Activated T-cell treated with anti-CD3 and anti-CD28 coated beads for 48 hours (primary cell): ENCODE results near the gene TSPO2.
A peak's percentile ranks its signal among the peaks of the same experiment; 100 is the strongest.

ENCODE experiments used
- DNase-seq: peaks from one replicate; pipeline ENCODE4 v3.0.0-alpha.2; 2020; ENCODE audit warnings: low read depth

TSPO2 gene

DNA sequence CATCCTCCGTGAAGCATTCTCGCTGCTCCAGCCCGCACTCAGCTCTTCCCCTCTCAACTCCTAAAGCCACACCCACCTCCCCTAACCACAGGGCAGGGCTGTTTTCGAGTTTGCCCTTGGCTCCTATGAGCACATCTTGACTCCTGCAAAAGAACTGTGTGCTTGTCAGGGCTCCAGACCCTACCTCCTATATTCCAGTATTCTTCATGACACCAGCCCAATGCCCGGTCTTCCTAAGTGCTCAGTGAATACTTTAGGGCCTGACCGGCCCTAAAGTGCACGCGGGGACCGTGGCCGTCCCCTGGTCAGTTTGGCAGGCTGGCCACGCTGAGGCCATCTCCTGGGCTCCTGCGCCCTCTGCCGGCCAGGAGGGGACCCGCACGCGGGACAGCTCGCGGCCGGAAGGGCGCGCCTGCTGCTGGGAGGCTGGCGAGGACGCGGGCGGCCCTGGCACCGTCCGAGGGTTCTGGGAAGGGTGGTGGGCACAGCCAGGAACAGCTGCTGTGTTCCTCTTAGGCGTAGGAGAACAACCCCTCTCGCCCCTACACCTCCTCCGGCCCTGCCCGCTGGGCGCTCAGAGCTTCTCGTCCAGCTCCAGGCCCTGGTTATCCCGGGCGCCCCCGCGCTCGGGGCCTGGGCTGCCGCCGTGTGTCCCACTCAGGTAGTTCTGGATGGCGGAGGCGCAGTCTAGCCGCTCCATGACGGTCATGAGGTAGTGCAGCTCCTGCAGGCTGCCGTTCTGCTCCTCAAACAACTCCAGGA is 14.3 kb upstream of the TSPO2 start:
- DNase-seq = peak; percentile 77

DNA sequence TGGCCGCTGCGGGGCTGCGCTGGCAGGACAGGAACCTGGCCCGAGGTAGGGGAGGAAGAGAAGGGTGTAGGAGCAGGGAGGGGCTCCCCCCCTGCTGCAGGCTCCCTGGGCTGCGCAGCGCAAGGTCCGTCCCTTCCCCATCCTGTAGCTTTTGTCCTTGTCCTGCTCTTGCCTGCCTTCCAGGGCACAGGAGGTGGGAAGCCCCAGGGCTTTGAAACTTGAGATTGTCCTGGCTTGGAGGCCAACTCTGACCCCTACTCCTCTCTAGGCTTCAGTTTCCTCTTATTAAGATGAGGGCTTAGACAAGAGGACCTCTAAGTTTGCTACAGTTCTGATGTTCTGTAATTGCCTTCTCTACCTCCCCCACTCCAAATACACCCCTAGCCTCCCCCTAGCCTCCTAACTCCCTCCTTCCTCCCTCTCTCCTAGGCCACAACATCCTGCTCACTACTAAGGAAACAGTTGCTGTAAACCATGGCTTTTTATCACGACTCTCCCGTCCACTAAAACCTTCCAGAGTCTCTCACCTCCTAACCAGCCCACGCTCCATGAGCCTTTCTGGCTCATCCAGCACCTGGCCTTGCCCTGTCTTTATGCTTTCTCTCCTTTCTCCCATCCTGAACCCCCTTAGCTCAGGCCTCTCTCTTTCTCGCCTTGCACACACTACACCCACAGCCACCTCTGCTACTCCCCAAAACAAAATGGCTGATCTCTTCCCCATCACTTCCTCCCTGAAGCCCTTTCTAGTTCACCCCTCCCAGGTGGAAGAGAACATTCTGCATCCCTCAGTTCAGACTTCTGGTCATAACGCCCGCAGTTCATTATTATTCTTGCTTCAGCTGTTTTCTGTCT is 13.5 kb upstream of the TSPO2 start:
- DNase-seq = no peak

DNA sequence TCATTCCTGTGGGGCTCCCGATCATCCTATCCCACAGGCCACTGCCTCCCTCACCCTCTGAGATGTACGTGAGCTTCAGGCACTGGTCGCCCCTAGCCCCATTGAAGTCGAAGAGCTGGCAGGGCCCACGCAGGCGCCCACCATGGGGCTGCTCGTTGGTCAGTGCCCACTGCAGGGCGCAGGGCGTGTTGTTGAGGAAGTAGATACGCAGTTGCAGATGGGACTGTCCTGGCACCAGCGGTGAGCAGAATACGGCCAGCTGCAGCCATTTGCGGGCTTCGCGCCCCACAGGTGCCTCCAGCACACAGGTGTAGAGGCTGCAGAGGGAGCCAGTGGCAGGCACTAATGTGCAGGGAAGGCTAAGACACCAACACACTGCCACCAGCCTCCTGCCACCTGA is 9.4 kb upstream of the TSPO2 start:
- DNase-seq = no peak

DNA sequence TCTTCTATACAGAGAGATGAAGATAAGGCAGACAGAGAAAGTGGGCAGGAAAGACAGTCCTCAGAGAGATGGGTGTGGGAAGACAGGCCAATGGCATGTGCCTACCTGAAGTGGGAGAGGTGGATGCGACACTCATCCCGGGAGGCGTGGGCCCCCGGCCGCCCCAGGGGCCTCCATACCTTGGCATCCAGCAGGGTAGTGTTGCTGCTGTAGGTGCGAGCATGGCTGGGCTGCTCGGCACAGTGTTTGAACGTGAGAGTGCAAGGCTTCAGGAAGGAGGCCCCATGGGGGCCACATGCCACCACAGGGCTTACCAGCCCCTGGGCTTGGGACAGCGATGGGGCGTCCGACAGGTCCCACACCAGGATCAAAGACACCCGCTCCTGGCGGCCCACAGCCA is 8.5 kb upstream of the TSPO2 start:
- no peak for DNase-seq

DNA sequence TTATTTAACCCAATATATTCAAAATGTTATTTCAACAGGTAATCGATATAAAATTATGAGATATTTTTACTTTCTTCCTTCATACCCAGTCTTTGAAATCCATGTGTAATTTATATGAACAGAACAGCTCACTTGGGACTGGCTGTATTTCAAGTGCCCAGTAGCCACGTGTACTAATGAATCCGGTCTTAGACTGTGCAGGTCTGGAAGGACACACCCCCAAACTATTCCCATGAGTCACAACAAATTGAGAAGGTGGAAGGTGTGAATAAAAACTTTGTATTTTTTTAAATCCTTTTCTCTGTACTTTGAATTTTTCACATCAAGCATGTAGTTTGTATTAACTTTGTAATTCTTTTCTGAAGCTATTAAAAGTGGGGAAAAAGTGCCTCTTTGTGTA is 6.1 kb upstream of the TSPO2 start:
- DNase-seq = no peak

- no peak for DNase-seq
Measured at GRCh38 chr6:41036601-41037000, 5.7 kb upstream of the TSPO2 start.

DNA sequence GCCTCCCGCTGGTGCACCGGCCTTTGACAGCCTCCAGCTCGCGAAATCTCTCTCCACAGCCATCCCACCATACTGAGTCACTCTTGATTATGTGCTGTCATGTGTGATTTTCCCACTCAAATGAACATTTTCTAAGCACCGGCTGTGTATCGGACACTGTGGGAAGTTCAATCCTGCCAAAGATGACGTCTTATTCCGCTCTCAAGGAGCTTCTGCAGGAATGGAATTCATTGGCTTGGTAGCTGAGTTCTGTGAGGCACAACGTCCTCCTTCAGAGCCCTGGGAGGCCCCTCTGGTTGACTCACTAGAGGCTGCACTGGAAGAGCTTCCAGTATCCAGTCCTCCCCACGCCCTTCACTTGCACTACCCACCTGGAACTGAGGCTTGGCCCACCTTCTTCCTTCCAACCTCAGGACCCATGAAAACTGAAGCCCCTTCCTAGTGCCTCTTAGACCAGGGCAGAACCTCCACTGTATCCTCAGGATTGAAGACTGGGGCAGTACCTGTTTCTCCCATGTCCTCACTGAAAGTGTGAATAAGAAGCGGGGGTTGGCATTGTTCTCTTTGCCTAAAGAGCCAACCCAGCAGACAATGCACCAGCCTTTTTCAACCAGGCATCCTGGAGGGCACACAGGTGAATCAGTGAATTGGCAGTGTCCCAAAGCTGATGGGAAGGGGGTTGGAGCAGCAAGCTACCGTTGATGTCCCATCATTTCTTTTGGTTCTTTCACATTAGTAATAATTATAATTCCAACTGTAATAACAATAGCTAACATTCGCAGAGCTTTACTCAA is 5.0 kb upstream of the TSPO2 start:
- no peak for DNase-seq

DNA sequence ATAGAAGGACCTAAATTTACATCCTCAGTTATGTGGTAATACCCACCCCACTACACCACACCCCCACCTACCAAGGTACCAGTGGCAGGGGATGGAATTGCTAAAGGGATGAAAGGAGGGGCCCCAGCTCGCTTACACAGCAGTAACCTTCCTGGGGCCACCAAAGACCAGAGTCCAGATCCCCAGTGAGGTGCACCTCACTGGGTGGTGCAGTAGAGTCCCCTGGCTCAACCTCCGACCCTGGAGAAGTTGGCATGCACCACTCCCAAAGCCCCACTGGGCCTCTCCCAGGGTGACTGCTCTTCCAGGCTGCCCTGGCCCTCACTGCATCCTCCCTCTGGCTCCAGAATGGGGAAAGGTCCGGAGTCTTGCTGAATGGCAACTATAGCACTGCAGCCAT is 4.1 kb upstream of the TSPO2 start:
- no peak for DNase-seq

DNA sequence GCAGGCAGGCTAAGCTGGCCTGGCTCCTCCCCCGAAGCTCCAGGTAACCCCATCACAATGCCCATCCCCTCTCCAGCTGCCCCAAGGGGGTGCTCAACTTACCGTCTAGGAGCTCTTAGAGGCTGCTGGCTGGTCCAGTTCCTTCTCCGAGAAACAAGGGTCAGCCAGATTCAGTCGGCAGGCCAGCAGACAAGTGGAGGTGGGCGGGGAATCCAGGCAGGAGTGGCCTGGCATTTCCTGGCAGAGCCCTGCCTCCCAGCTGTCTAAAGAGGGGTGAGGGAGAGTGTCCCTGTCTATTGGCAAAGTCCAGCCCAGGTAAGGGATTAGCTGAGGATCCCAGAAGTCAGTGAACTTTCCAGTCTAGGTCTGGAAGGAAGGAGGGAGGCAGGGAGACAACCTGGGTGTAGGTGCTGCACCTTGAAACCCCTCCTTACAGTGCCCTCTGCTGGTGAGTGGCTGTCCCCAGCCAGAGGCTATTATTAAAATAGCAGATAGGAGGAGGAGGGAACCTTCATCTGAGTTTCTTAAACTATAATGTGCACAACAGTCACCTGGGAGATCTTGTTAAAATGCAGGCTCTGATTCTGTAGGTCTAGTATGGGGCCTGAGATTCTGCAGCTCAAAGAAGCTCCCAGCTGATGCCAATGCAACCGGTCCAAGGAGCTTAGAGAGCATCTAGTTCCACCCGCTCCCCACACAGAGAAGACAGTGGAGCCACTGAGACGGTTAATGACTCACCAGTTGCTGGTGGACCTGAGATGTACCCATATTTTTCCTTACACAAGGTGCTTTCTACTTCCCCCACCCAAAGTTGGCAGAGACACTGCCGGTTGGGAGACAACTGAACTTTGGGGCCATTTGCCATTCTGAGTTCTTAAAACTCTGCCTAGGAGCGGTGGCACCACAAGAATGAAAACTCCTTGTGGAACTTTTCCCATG is 2.9 kb upstream of the TSPO2 start, which contains the start of gene UNC5CL:
Gene UNC5CL, minus strand, starts transcription at position 162 of the 939 bp plus-strand sequence. CDS start 4,147 bp downstream, outside the sequence.
- peak; percentile 45 for DNase-seq

GRCh38 chr6:41040101-41040939 is 1.9 kb upstream of the TSPO2 start:
- no peak for DNase-seq

- no peak for DNase-seq
Measured at GRCh38 chr6:41040940-41041536, 1.2 kb upstream of the TSPO2 start.

GRCh38 chr6:41043151-41043550 is 884 bp downstream of the TSPO2 start:
- no peak for DNase-seq

GRCh38 chr6:41045664-41046063 is 3.4 kb downstream of the TSPO2 start:
- DNase-seq = no peak

DNA sequence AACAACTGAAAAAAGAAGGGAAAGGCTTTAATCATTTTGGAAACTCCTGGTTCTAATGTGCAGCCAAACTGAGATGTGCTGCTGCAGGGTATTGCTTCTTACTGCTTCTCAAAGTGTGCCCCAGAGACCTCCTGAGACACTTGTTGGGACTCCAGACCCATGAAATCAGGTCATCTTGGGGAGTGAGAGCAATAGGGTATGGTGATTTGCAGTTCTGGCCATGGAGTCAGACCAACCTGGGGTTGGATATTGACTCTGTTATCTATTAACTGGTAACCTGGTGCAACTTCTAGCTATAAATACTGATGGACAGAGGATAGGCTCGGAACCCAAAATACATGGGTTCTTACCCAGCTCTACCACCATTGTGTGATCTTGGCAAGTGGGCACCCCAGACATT is 3.8 kb downstream of the TSPO2 start:
- no peak for DNase-seq

- no peak for DNase-seq
Measured at GRCh38 chr6:41047306-41047705, 5.0 kb downstream of the TSPO2 start.

- DNase-seq = no peak
Measured at GRCh38 chr6:41047745-41048732, 5.8 kb downstream of the TSPO2 start.

- no peak for DNase-seq
Measured at GRCh38 chr6:41049521-41049920, 7.3 kb downstream of the TSPO2 start.

DNA sequence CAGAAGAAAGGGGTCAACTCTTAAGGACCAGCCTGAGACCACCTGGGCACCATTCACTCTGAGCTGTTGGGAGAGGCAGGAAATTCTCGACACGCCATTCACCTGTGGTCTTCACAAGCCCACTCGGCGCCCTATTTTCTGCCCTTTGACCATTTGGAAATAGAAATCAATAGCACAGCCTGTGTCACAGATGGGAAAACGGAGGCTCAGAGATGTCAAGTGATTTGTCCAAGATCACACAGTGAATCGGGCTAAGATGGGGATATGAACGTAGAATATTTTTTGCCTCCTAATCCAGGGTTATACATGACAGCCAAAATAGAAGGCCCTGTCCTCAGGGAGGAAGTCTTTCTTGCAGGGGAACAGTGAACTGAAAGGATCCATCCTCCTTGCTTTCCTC is 7.7 kb downstream of the TSPO2 start:
- DNase-seq = no peak

DNA sequence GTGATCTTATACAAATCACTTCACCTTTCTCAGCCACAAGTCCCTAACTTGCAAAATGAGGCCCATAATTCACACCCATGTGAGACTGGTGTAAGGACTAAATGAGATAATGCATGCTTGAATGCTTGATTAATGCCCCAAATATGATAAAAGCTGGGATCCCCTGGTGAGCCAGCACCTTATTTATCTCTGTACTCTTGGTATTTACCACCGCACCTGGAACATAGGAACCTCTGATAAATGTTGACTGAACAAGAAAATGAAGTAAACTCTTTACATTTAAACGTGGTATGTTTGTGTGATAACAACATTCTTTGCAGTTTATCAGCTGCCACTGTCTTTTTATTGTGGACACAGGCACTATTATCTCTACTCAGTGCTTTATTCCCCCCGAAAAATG is 8.3 kb downstream of the TSPO2 start:
- DNase-seq = no peak
